H9 (cell line): ENCODE results near the gene CKLF. TPM values are rescaled to one million over a fixed set of nuclear protein-coding genes. Genes with fewer than 3 reads are reported as not detected.

Experiments used
- DNase-seq: peaks from one replicate; pipeline ENCODE4 v3.0.0-alpha.2; 2017
- H2AFZ ChIP-seq: one replicate; pipeline ENCODE4 v1.6.1; 2013; ENCODE audit warnings: mild to moderate bottlenecking, low read length, control low read depth, moderate library complexity
- H2AK5ac ChIP-seq: 2 replicates; pipeline ENCODE4 v1.6.1; 2013; ENCODE audit warnings: low read length, control low read depth, mixed read lengths; ENCODE audit not compliant: insufficient read length
- H2BK120ac ChIP-seq: one replicate; pipeline ENCODE4 v1.6.1; 2013; ENCODE audit warnings: low read depth, mild to moderate bottlenecking, low read length, control low read depth, inconsistent platforms; ENCODE audit not compliant: poor library complexity, severe bottlenecking
- H2BK12ac ChIP-seq: 2 replicates; pipeline ENCODE4 v1.6.1; 2013; ENCODE audit warnings: low read length, control low read depth, mixed read lengths, low read depth; ENCODE audit not compliant: insufficient read length
- H2BK15ac ChIP-seq: 2 replicates; pipeline ENCODE4 v1.6.1; 2013; ENCODE audit warnings: low read depth, low read length, control low read depth
- H2BK20ac ChIP-seq: one replicate; pipeline ENCODE4 v1.6.1; 2013; ENCODE audit warnings: low read depth, mild to moderate bottlenecking, low read length, control low read depth, inconsistent platforms; ENCODE audit not compliant: poor library complexity, severe bottlenecking
- H2BK5ac ChIP-seq: 2 replicates; pipeline ENCODE4 v1.6.1; 2013; ENCODE audit warnings: low read length, control low read depth, mixed read lengths; ENCODE audit not compliant: insufficient read length
- H3K14ac ChIP-seq: 2 replicates; pipeline ENCODE4 v1.6.1; 2013; ENCODE audit warnings: low read length, control low read depth; ENCODE audit not compliant: insufficient read depth
- H3K18ac ChIP-seq: 2 replicates; pipeline ENCODE4 v1.6.1; 2013; ENCODE audit warnings: low read depth, mild to moderate bottlenecking, mixed read lengths, low read length, control low read depth; ENCODE audit not compliant: insufficient read length
- H3K23ac ChIP-seq: 2 replicates; pipeline ENCODE4 v1.6.1; 2013; ENCODE audit warnings: low read length, control low read depth, mixed read lengths, low read depth; ENCODE audit not compliant: insufficient read length
- H3K23me2 ChIP-seq: 2 replicates; pipeline ENCODE4 v1.6.1; 2013; ENCODE audit warnings: low read depth, mild to moderate bottlenecking, mixed read lengths, low read length, control low read depth; ENCODE audit not compliant: insufficient read length, poor library complexity, severe bottlenecking
- H3K27ac ChIP-seq: 2 replicates; pipeline ENCODE4 v1.5.1; 2013; ENCODE audit warnings: low read length, control low read depth, mixed read lengths, low read depth; ENCODE audit not compliant: insufficient read length
- H3K27me3 ChIP-seq: 2 replicates; pipeline ENCODE4 v1.6.1; 2013; ENCODE audit warnings: low read length, control low read depth, inconsistent platforms; ENCODE audit not compliant: insufficient read depth
- H3K4ac ChIP-seq: 2 replicates; pipeline ENCODE4 v1.6.1; 2013; ENCODE audit warnings: low read depth, mild to moderate bottlenecking, control low read depth, inconsistent platforms, low read length, moderate library complexity
- H3K4me1 ChIP-seq: 2 replicates; pipeline ENCODE4 v1.6.1; 2013; ENCODE audit warnings: low read length, control low read depth, inconsistent platforms; ENCODE audit not compliant: insufficient read depth
- H3K4me2 ChIP-seq: 2 replicates; pipeline ENCODE4 v1.6.1; 2013; ENCODE audit warnings: low read length, control low read depth, mixed read lengths; ENCODE audit not compliant: insufficient read length, insufficient read depth
- H3K56ac ChIP-seq: 2 replicates; pipeline ENCODE4 v1.6.1; 2013; ENCODE audit warnings: low read depth, mild to moderate bottlenecking, mixed read lengths, low read length, control low read depth; ENCODE audit not compliant: insufficient read length
- H3K79me1 ChIP-seq: 2 replicates; pipeline ENCODE4 v1.6.1; 2013; ENCODE audit warnings: low read depth, mild to moderate bottlenecking, moderate library complexity, low read length, control low read depth, inconsistent platforms; ENCODE audit not compliant: insufficient read depth, poor library complexity, severe bottlenecking
- H3K79me2 ChIP-seq: 2 replicates; pipeline ENCODE4 v1.6.1; 2013; ENCODE audit warnings: low read length, control low read depth, inconsistent platforms; ENCODE audit not compliant: insufficient read depth
- H3K9ac ChIP-seq: 2 replicates; pipeline ENCODE4 v1.6.1; 2013; ENCODE audit warnings: low read length, control low read depth, mixed read lengths; ENCODE audit not compliant: insufficient read length; ENCODE audit errors: extremely low read depth
- H3K9me3 ChIP-seq: one replicate; pipeline ENCODE4 v1.6.1; 2013; ENCODE audit warnings: low read depth, low read length, inconsistent platforms; ENCODE audit not compliant: control insufficient read depth
- H3T11ph ChIP-seq: one replicate; pipeline ENCODE4 v1.6.1; 2013; ENCODE audit warnings: mild to moderate bottlenecking, low read length, control low read depth, inconsistent platforms
- H4K20me1 ChIP-seq: one replicate; pipeline ENCODE4 v1.6.1; 2013; ENCODE audit not compliant: control insufficient read depth, insufficient read length, insufficient read depth
- H4K5ac ChIP-seq: 2 replicates; pipeline ENCODE4 v1.6.1; 2013; ENCODE audit warnings: low read depth, mild to moderate bottlenecking, mixed read lengths, low read length, control low read depth; ENCODE audit not compliant: insufficient read length
- H4K8ac ChIP-seq: replicated peaks from 2 replicates; pipeline ENCODE4 v1.6.1; 2013; ENCODE audit warnings: low read length, control low read depth, mixed read lengths, low read depth; ENCODE audit not compliant: insufficient read length
- H4K91ac ChIP-seq: 2 replicates; pipeline ENCODE4 v1.6.1; 2013; ENCODE audit warnings: low read depth, mild to moderate bottlenecking, moderate library complexity, mixed read lengths, low read length, control low read depth; ENCODE audit not compliant: insufficient read length
- H3K27ac Mint-ChIP-seq, 3 experiments: 2 replicates in 2 of 3; 3 replicates in 1 of 3; pipeline ENCODE4 v1.8.0; 2020 to 2021; ENCODE audit warnings: mixed read lengths in 3 of 3, mild to moderate bottlenecking in 1 of 3, moderate library complexity in 1 of 3
- H3K27me3 Mint-ChIP-seq: 2 replicates; pipeline ENCODE4 v1.8.0; 2021; ENCODE audit warnings: low read depth, mild to moderate bottlenecking, moderate library complexity, mixed read lengths
- H3K36me3 Mint-ChIP-seq, 3 experiments: 2 replicates in 2 of 3; 3 replicates in 1 of 3; pipeline ENCODE4 v1.8.0; 2020 to 2021; ENCODE audit warnings: low read depth in 3 of 3, mixed read lengths in 3 of 3; ENCODE audit not compliant: insufficient read depth in 1 of 3
- H3K4me1 Mint-ChIP-seq, 2 experiments: 2 replicates each; pipeline ENCODE4 v1.8.0; 2020; ENCODE audit warnings: mixed read lengths in 2 of 2
- H3K4me3 Mint-ChIP-seq, 2 experiments: 2 replicates in 1 of 2; 3 replicates in 1 of 2; pipeline ENCODE4 v1.8.0; 2020 to 2021; ENCODE audit warnings: mild to moderate bottlenecking in 2 of 2, mixed read lengths in 2 of 2, moderate library complexity in 1 of 2
- H3K9me3 Mint-ChIP-seq, 2 experiments: 2 replicates in 1 of 2; 3 replicates in 1 of 2; pipeline ENCODE4 v1.8.0; 2020; ENCODE audit warnings: mild to moderate bottlenecking in 2 of 2, mixed read lengths in 2 of 2, moderate library complexity in 1 of 2
- CTCF ChIP-seq: fragments of 200-600 bp; sonication (generic); conservative IDR thresholded peaks from 3 replicates; pipeline ENCODE4 v1.8.0; 2021; ENCODE audit warnings: antibody characterized with exemption, mild to moderate bottlenecking
- WGBS: extraction: QIAGEN DNeasy Blood & Tissue Kit; methylation state at CpG from one replicate; pipeline ENCODE4 v1.1.7; 2013; ENCODE audit warnings: missing lambda C conversion rate, low lambda C conversion rate, mixed read lengths; ENCODE audit not compliant: insufficient read length; ENCODE audit errors: extremely low coverage; 5-methylcytosine and 5-hydroxymethylcytosine counted together
- total RNA-seq: library from RNA; stranded (reverse); gene quantifications from 2 replicates; pipeline ENCODE4 v1.2.1, GENCODE V29; 2021

CKLF gene
- total RNA-seq, 1 experiment from 2014 or later, result 23.1 TPM

GRCh38 chr16:66604376-66605176 lies 52.2 kb downstream of the CKLF start, which contains the start of gene CMTM3:
Gene CMTM3 (plus strand): TSS chr16:66604704. CDS start chr16:66604806, 102 bp downstream.
- H4K8ac ChIP-seq, result no peak within 1 kb of the TSS
- H3K9me3 ChIP-seq, result no peaks in the 10 kb centered on the region
- H3K79me2 ChIP-seq, result no peaks in the 10 kb centered on the region
- peaks cover 11% of the 10 kb centered on the region for H3K23me2 ChIP-seq
- H2BK120ac ChIP-seq, result no peak within 1 kb of the TSS
- Mint-ChIP-seq H3K4me1 (peaks cover 20 to 31% of the 10 kb centered on the region in 2 experiments), H3K27ac (peak within 1 kb of the TSS; percentile 83 to 98 (median 97)), H3K4me3 (peak within 1 kb of the TSS; percentile 79 to 91), H3K27me3 (peaks cover 9% of the 10 kb centered on the region), H3K36me3 (peaks cover 0 to 9% (median 1%) of the 10 kb centered on the region in 3 experiments; a peak in 5 of 7 replicates), H3K9me3 (no peaks in the 10 kb centered on the region)
- no CpG with 5 or more reads among the region's 96 CpGs for WGBS
- peak; percentile 85 for TF ChIP-seq CTCF
- H3T11ph ChIP-seq, result no peak within 1 kb of the TSS
- no peak within 1 kb of the TSS for H2AK5ac ChIP-seq
- no peak within 1 kb of the TSS for H3K56ac ChIP-seq
- peak within 1 kb of the TSS; percentile 55 for H3K9ac ChIP-seq
- no peak within 1 kb of the TSS for H3K4ac ChIP-seq
- no peaks in the 10 kb centered on the region for H3K79me1 ChIP-seq
- no peaks in the 10 kb centered on the region for H3K27me3 ChIP-seq
- H2BK12ac ChIP-seq, result no peak within 1 kb of the TSS
- peak within 1 kb of the TSS; percentile 86 for H3K18ac ChIP-seq
- peak within 1 kb of the TSS; percentile 82 for H3K4me2 ChIP-seq
- no peak within 1 kb of the TSS for H2BK20ac ChIP-seq
- peak; percentile 86 for DNase-seq
- H2BK5ac ChIP-seq, result no peak within 1 kb of the TSS
- no peak within 1 kb of the TSS for H4K91ac ChIP-seq
- no peak within 1 kb of the TSS for H2BK15ac ChIP-seq
- H3K4me1 ChIP-seq, result no peaks in the 10 kb centered on the region
- H3K14ac ChIP-seq, result peak within 1 kb of the TSS; percentile 86
- no peak within 1 kb of the TSS for H3K27ac ChIP-seq
- no peak within 1 kb of the TSS for H4K5ac ChIP-seq
- H4K20me1 ChIP-seq, result no peaks in the 10 kb centered on the region
- no peak within 1 kb of the TSS for H3K23ac ChIP-seq
- H2AFZ ChIP-seq, result no peak within 1 kb of the TSS
